ENCODE results near the gene OSBP2.
"Not testable (repeated sequence)": the region's sequence is repeated elsewhere in the genome, so short reads cannot be mapped to it uniquely, and the experiment has no call there.

The OSBP2 gene

GRCh38 chr22:30718938-30719337 is 24.3 kb downstream of the OSBP2 start:
- DNase-seq (ENCODE audit: low read depth): no peak

- no peak for DNase-seq (ENCODE audit: low read depth)
Measured at GRCh38 chr22:30720263-30720837, 25.7 kb downstream of the OSBP2 start.

- DNase-seq (ENCODE audit: low read depth): no peak
Measured at GRCh38 chr22:30721741-30722140, 27.1 kb downstream of the OSBP2 start.

- DNase-seq (ENCODE audit: low read depth): no peak
Measured at GRCh38 chr22:30728826-30729225, 34.2 kb downstream of the OSBP2 start.

GRCh38 chr22:30731658-30732057 is 37.0 kb downstream of the OSBP2 start:
- no peak for DNase-seq (ENCODE audit: low read depth)

GRCh38 chr22:30732426-30732825 is 37.8 kb downstream of the OSBP2 start:
- DNase-seq (ENCODE audit: low read depth): no peak

- no peak for DNase-seq (ENCODE audit: low read depth)
Measured at GRCh38 chr22:30733181-30733631, 38.5 kb downstream of the OSBP2 start.

GRCh38 chr22:30740007-30740406 is 45.3 kb downstream of the OSBP2 start:
- not testable (repeated sequence) for DNase-seq (ENCODE audit: low read depth)

- DNase-seq (ENCODE audit: low read depth): not testable (repeated sequence)
Measured at GRCh38 chr22:30740511-30740910, 45.8 kb downstream of the OSBP2 start.

- DNase-seq (ENCODE audit: low read depth): no peak
Measured at GRCh38 chr22:30742291-30743256, 47.9 kb downstream of the OSBP2 start.

GRCh38 chr22:30743257-30744020 is 48.8 kb downstream of the OSBP2 start:
- DNase-seq (ENCODE audit: low read depth): no peak

- no peak for DNase-seq (ENCODE audit: low read depth)
Measured at GRCh38 chr22:30744224-30744623, 49.5 kb downstream of the OSBP2 start.

- no peak for DNase-seq (ENCODE audit: low read depth)
Measured at GRCh38 chr22:30747493-30747892, 52.8 kb downstream of the OSBP2 start.

- DNase-seq (ENCODE audit: low read depth): no peak
Measured at GRCh38 chr22:30749272-30749671, 54.6 kb downstream of the OSBP2 start.

GRCh38 chr22:30749849-30750248 is 55.2 kb downstream of the OSBP2 start:
- no peak for DNase-seq (ENCODE audit: low read depth)

- DNase-seq (ENCODE audit: low read depth): no peak
Measured at GRCh38 chr22:30751529-30751928, 56.9 kb downstream of the OSBP2 start.

GRCh38 chr22:30752771-30753170 is 58.1 kb downstream of the OSBP2 start:
- no peak for DNase-seq (ENCODE audit: low read depth)

GRCh38 chr22:30753701-30754100 is 59.0 kb downstream of the OSBP2 start:
- DNase-seq (ENCODE audit: low read depth): no peak

GRCh38 chr22:30754521-30754920 is 59.8 kb downstream of the OSBP2 start:
- no peak for DNase-seq (ENCODE audit: low read depth)

- peak; percentile 13 for DNase-seq (ENCODE audit: low read depth)
Measured at GRCh38 chr22:30754971-30755758, 60.5 kb downstream of the OSBP2 start.

- DNase-seq (ENCODE audit: low read depth): no peak
Measured at GRCh38 chr22:30755759-30756124, 61.1 kb downstream of the OSBP2 start.
